ENCODE measurements around the gene ITGB1. TPM values are rescaled to one million over a fixed set of nuclear protein-coding genes. Genes with fewer than 3 reads are reported as not detected.

The ITGB1 gene
- total RNA-seq, 4 donors from 2014 or later = 998 to 2,832 (median 1,462) TPM

DNA sequence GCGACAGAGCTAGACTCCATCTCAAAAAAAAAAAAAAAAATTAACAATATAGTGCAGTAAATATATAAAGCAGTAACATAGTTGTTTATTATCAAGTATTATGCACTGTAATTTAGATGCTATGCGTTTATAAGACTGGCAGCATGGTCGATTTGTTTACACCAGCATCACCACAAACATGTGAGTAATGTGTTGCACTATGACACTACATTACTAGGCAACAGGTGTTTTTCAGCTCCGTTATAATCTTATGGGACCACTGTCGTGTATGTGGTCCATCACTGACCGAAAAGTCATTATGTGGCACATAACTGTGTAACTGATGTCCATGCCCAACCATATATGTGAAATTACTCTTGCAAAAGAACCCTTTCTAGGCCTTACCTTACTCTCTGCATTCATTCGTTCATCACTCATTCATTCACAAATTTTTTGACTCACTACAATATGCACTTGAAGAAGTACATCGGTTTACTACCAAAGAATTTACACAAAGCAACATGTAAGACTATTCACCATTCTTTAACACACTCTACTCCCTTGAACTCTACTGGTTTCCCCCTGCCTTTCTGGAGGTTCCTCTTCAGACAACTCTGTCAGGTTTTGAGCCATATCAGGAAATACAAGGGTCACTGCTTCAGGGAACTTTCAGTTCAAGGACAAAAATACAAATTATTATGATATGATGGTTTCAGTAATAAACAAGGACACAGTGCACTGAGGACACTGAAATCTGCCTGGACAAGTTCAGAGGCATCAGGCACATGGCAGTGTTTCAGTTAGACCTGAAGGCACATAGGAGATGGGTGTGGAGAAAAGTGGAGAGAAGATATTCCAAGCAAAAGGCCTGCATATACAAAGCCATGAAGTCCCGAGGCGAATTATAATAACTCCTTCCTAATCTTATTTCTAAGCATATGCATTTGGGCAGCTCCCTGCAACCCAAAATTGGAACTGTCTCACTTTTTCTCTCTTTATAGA lies 17.4 kb downstream of the ITGB1 start:
- H3K4me1 ChIP-seq = peaks cover 22 to 99% (median 47%) of the 10 kb centered on the region in 3 donors

DNA sequence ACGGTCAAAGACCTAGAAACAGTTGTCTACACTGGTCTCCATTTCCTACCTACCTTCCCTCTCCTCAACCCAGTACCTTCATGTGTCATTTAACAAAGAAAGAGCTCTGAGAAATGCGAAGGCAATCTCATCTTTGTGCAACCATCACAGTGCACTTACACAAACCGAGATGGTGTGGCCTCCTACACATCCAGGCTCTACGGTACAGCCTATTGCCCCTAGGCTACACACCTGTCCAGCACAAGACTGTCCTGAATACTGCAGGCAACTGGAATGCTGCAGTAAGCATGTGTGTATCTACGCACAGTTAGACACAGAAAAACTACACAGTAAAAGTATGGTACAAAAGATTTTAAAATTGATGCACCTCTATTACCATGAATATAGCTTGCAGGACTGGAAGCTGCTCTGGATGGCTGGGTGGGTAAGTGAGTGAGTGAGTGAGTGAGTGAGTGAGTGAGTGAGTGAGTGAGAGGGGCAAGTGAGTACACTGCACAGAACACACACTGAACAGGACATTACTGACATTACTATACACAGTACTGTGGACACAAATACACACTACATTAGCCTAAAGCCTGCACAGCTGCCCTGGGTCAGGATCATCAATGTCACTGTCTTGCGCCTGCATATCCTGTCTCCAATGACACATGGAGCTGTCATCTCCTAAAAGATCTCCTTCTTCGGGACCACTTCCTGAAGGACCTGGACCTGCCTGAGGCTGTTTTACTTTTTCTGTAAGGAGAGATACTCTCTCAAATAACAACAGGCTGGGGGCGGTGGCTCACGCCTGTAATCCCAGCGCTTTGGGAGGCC lies 18.5 kb downstream of the ITGB1 start:
- Histone ChIP-seq H3K4me3 (no peak overlapping the region), H3K27ac (peak overlapping the region; percentile 80 to 91 (median 84)), H3K27me3 (no peaks in the 10 kb centered on the region), H3K4me1 (peaks cover 22 to 99% (median 45%) of the 10 kb centered on the region in 3 donors), H3K36me3 (peaks cover 0 to 12% of the 10 kb centered on the region in 2 donors), H3K9me3 (no peaks in the 10 kb centered on the region)
- TF ChIP-seq EP300 (IDR thresholded peaks at IDR 0.05) = no peak
- no peak for TF ChIP-seq POLR2A (IDR thresholded peaks at IDR 0.05)
- TF ChIP-seq POLR2AphosphoS5 (IDR thresholded peaks at IDR 0.05) = no peak
- TF ChIP-seq, protein P1, sequence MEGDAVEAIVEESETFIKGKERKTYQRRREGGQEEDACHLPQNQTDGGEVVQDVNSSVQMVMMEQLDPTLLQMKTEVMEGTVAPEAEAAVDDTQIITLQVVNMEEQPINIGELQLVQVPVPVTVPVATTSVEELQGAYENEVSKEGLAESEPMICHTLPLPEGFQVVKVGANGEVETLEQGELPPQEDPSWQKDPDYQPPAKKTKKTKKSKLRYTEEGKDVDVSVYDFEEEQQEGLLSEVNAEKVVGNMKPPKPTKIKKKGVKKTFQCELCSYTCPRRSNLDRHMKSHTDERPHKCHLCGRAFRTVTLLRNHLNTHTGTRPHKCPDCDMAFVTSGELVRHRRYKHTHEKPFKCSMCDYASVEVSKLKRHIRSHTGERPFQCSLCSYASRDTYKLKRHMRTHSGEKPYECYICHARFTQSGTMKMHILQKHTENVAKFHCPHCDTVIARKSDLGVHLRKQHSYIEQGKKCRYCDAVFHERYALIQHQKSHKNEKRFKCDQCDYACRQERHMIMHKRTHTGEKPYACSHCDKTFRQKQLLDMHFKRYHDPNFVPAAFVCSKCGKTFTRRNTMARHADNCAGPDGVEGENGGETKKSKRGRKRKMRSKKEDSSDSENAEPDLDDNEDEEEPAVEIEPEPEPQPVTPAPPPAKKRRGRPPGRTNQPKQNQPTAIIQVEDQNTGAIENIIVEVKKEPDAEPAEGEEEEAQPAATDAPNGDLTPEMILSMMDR (IDR thresholded peaks at IDR 0.05) = no peak
- 82 to 91% methylated on average over 3 to 5 of the region's 10 CpGs for WGBS, 2 donors (ENCODE audit: low coverage in 1 of 2)
- ATAC-seq = no peak

More for the DNA sequence above, 17.4 kb downstream of the ITGB1 start:
- 59 to 66% methylated on average over 9 to 10 of the region's 10 CpGs for whole genome bisulfite sequencing, 2 donors (ENCODE audit: low coverage in 1 of 2)
- Histone ChIP-seq H3K27me3 (no peaks in the 10 kb centered on the region), H3K9me3 (no peaks in the 10 kb centered on the region), H3K4me3 (no peak overlapping the region), H3K27ac (peak overlapping the region; percentile 80 to 91 (median 84)), H3K36me3 (peaks cover 0 to under 1% of the 10 kb centered on the region in 2 donors)
- ATAC-seq = no peak
- TF ChIP-seq, protein P1 (IDR thresholded peaks at IDR 0.05) = no peak
- TF ChIP-seq POLR2A (IDR thresholded peaks at IDR 0.05) (no peak), EP300 (IDR thresholded peaks at IDR 0.05) (no peak), POLR2AphosphoS5 (IDR thresholded peaks at IDR 0.05) (no peak)

DNA sequence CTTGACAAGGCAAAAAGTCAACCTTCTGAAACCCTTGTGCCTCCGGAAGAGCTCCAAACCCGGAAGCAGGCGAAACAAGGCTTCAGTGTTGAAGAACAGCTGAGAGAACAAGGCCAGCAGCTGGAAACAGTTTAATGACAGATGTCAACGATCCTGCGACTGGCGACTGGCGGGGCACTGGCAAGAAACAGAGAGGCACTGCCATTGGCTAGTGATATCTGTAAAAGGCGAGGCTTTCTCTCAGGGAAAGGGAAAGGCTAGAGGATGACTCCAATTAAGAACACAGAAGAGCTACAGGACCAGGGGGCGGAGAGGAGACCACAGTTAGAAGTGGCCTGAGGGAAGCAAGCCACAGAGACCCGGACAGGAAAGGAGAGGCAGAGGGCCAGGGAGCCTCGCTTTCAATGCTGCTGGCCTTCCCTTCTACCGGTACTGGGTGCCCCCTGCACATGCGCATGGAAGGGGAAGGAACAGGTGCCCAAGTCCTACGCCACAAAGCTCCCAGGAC lies 19.4 kb downstream of the ITGB1 start:
- H3K4me1 ChIP-seq = peaks cover 22 to 95% (median 42%) of the 10 kb centered on the region in 3 donors
- H3K9me3 ChIP-seq = no peaks in the 10 kb centered on the region
- H3K36me3 ChIP-seq = peaks cover 0 to 19% of the 10 kb centered on the region in 2 donors
- H3K27me3 ChIP-seq = no peaks in the 10 kb centered on the region
- TF ChIP-seq, protein P1 (IDR thresholded peaks at IDR 0.05) = no peak
- no peak for TF ChIP-seq POLR2A (IDR thresholded peaks at IDR 0.05)
- no peak for TF ChIP-seq EP300 (IDR thresholded peaks at IDR 0.05)
- no peak for TF ChIP-seq POLR2AphosphoS5 (IDR thresholded peaks at IDR 0.05)
- H3K27ac ChIP-seq = peak overlapping the region; percentile 80 to 91 (median 84)
- 22 to 60% methylated on average over 6 to 13 of the region's 14 CpGs for WGBS, 2 donors (ENCODE audit: low coverage in 1 of 2)
- H3K4me3 ChIP-seq = peak overlapping the region in 1 of 2 donors; percentile 29
- peak; percentile 14 for ATAC-seq

DNA sequence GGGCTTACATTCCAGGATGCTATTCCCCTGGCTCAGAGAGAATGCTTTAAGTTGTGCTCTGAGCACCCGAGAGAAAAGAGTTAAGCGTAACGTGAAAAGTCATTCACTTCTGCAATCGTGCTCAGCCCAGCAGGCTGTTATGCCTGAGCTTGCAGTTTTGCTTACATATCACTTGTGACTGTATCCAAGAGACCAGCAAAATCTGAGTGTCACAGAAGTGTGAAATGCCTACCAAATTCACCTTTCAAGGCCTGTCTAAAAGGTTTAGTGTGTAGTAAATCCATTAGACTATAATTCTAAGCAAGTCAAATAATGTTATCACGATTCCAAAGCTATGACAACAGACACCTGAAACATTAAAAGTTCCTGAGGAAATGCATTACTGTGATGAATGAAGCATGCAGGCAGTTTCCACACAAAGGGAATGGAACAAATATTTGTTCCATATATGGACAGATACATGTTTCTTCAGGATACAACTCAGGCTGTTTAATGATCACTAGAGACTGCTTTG lies 20.1 kb downstream of the ITGB1 start:
- peak; percentile 66 for ATAC-seq
- Histone ChIP-seq H3K27me3 (no peaks in the 10 kb centered on the region), H3K27ac (peak overlapping the region; percentile 80 to 91 (median 84)), H3K36me3 (peaks cover 0 to 19% of the 10 kb centered on the region in 2 donors), H3K9me3 (no peaks in the 10 kb centered on the region), H3K4me1 (peaks cover 22 to 96% (median 38%) of the 10 kb centered on the region in 3 donors), H3K4me3 (peak overlapping the region in 1 of 2 donors; percentile 29)
- 0 to 11% methylated on average over 3 to 5 of the region's 5 CpGs for WGBS, 2 donors (ENCODE audit: low coverage in 1 of 2)
- TF ChIP-seq POLR2AphosphoS5 (IDR thresholded peaks at IDR 0.05) = peak; percentile 49
- no peak for TF ChIP-seq POLR2A (IDR thresholded peaks at IDR 0.05)

Data from gastroesophageal sphincter (tissue), 4 donors.